ENCODE data around the gene FBXL16. TPM values are rescaled to one million over a fixed set of nuclear protein-coding genes. Genes with fewer than 3 reads are reported as not detected.

Gene FBXL16
- total and polyA plus RNA-seq, 2 donors (not counting 1 experiment from before 2014, with no cell fraction given): 0.07 TPM; not detected in 1

GRCh38 chr16:647173-647902 lies 58.3 kb downstream of the FBXL16 start:
- no peaks in the 10 kb centered on the region for H4K20me1 ChIP-seq (ENCODE audit: control insufficient read depth, extremely low read depth, insufficient read depth, low read length)
- H3K9ac ChIP-seq (ENCODE audit: insufficient read depth, low read length): no peak overlapping the region
- TF ChIP-seq EZH2 (IDR thresholded peaks at IDR 0.05; ENCODE audit: low read length, missing control alignments) (no peak), CTCF (conservative IDR thresholded peaks at IDR 0.05 in 1 of 2, IDR thresholded peaks at IDR 0.05 in 1 of 2; ENCODE audit: low read depth in 1 of 2, low read length in 2 of 2) (no peak)
- H3K4me3 ChIP-seq (replicated peaks in 1 of 4; ENCODE audit: control extremely low read depth in 1 of 4, insufficient read depth in 1 of 4, low read depth in 3 of 4, low read length in 4 of 4): no peak overlapping the region
- no peak overlapping the region for H2AFZ ChIP-seq (ENCODE audit: low read length)
- H3K27me3 ChIP-seq (ENCODE audit: control insufficient read depth, insufficient read depth, low read length): no peaks in the 10 kb centered on the region
- H3K36me3 ChIP-seq (ENCODE audit: control insufficient read depth, insufficient read depth, low read length): no peaks in the 10 kb centered on the region
- no peak for DNase-seq (ENCODE audit: low read depth in 2 of 2)
- no peak overlapping the region for H3K4me2 ChIP-seq (ENCODE audit: extremely low read depth, insufficient read depth, low read length)
- H3K79me2 ChIP-seq (ENCODE audit: control insufficient read depth, insufficient read depth, low read length): peaks cover 6% of the 10 kb centered on the region
- H3K4me1 ChIP-seq (ENCODE audit: control insufficient read depth, extremely low read depth, insufficient read depth, low read length): peaks cover 13% of the 10 kb centered on the region
- H3K27ac ChIP-seq (ENCODE audit: insufficient read depth, low read length): no peak overlapping the region
- no peaks in the 10 kb centered on the region for H3K9me3 ChIP-seq (ENCODE audit: control insufficient read depth, insufficient read depth, low read depth, low read length)

- no peak overlapping the region for H3K4me2 ChIP-seq (ENCODE audit: extremely low read depth, insufficient read depth, low read length)
- H3K79me2 ChIP-seq (ENCODE audit: control insufficient read depth, insufficient read depth, low read length): peaks cover 6% of the 10 kb centered on the region
- no peak overlapping the region for H3K27ac ChIP-seq (ENCODE audit: insufficient read depth, low read length)
- no peaks in the 10 kb centered on the region for H3K27me3 ChIP-seq (ENCODE audit: control insufficient read depth, insufficient read depth, low read length)
- no peaks in the 10 kb centered on the region for H3K9me3 ChIP-seq (ENCODE audit: control insufficient read depth, insufficient read depth, low read depth, low read length)
- no peak for TF ChIP-seq CTCF (conservative IDR thresholded peaks at IDR 0.05 in 1 of 2, IDR thresholded peaks at IDR 0.05 in 1 of 2; ENCODE audit: low read depth in 1 of 2, low read length in 2 of 2)
- TF ChIP-seq EZH2 (IDR thresholded peaks at IDR 0.05; ENCODE audit: low read length, missing control alignments): no peak
- no peak overlapping the region for H3K9ac ChIP-seq (ENCODE audit: insufficient read depth, low read length)
- H4K20me1 ChIP-seq (ENCODE audit: control insufficient read depth, extremely low read depth, insufficient read depth, low read length): no peaks in the 10 kb centered on the region
- no peak overlapping the region for H2AFZ ChIP-seq (ENCODE audit: low read length)
- no peaks in the 10 kb centered on the region for H3K36me3 ChIP-seq (ENCODE audit: control insufficient read depth, insufficient read depth, low read length)
- no peak overlapping the region for H3K4me3 ChIP-seq (replicated peaks in 1 of 4; ENCODE audit: control extremely low read depth in 1 of 4, insufficient read depth in 1 of 4, low read depth in 3 of 4, low read length in 4 of 4)
- DNase-seq (ENCODE audit: low read depth in 2 of 2): no peak
- peaks cover 13% of the 10 kb centered on the region for H3K4me1 ChIP-seq (ENCODE audit: control insufficient read depth, extremely low read depth, insufficient read depth, low read length)
Observed at GRCh38 chr16:646679-647172, 58.9 kb downstream of the FBXL16 start.

GRCh38 chr16:645852-646678 lies 59.5 kb downstream of the FBXL16 start:
- Histone ChIP-seq H3K9me3 (ENCODE audit: control insufficient read depth, insufficient read depth, low read depth, low read length) (no peaks in the 10 kb centered on the region), H3K79me2 (ENCODE audit: control insufficient read depth, insufficient read depth, low read length) (peaks cover 6% of the 10 kb centered on the region), H3K36me3 (ENCODE audit: control insufficient read depth, insufficient read depth, low read length) (no peaks in the 10 kb centered on the region), H4K20me1 (ENCODE audit: control insufficient read depth, extremely low read depth, insufficient read depth, low read length) (no peaks in the 10 kb centered on the region), H3K27ac (ENCODE audit: insufficient read depth, low read length) (no peak overlapping the region), H3K4me3 (replicated peaks in 1 of 4; ENCODE audit: control extremely low read depth in 1 of 4, insufficient read depth in 1 of 4, low read depth in 3 of 4, low read length in 4 of 4) (no peak overlapping the region), H2AFZ (ENCODE audit: low read length) (no peak overlapping the region), H3K4me2 (ENCODE audit: extremely low read depth, insufficient read depth, low read length) (no peak overlapping the region), H3K27me3 (ENCODE audit: control insufficient read depth, insufficient read depth, low read length) (no peaks in the 10 kb centered on the region), H3K4me1 (ENCODE audit: control insufficient read depth, extremely low read depth, insufficient read depth, low read length) (peaks cover 13% of the 10 kb centered on the region), H3K9ac (ENCODE audit: insufficient read depth, low read length) (no peak overlapping the region)
- TF ChIP-seq EZH2 (IDR thresholded peaks at IDR 0.05; ENCODE audit: low read length, missing control alignments): no peak
- TF ChIP-seq CTCF (conservative IDR thresholded peaks at IDR 0.05 in 1 of 2, IDR thresholded peaks at IDR 0.05 in 1 of 2; ENCODE audit: low read depth in 1 of 2, low read length in 2 of 2): no peak
- DNase-seq (ENCODE audit: low read depth in 2 of 2): no peak
